ENCODE results near the gene GABRR3. TPM values are rescaled to one million over a fixed set of nuclear protein-coding genes. Genes with fewer than 3 reads are reported as not detected.
A peak's percentile ranks its signal among the peaks of the same experiment; 100 is the strongest.

Gene GABRR3
- total RNA-seq, 8 experiments from 2014 or later = 0.09 to 1.1 (median 0.31) TPM; not detected in 2

- in situ Hi-C loops (cut with MboI; ENCODE audit: low pct_unique_long_range_greater_than_20kb in 2 of 9, low sequenced_read_pairs in 9 of 9, unreplicated experiment in 9 of 9) = no loop called here
Measured at GRCh38 chr3:97958396-97958795, 76.7 kb downstream of the GABRR3 start.

DNA sequence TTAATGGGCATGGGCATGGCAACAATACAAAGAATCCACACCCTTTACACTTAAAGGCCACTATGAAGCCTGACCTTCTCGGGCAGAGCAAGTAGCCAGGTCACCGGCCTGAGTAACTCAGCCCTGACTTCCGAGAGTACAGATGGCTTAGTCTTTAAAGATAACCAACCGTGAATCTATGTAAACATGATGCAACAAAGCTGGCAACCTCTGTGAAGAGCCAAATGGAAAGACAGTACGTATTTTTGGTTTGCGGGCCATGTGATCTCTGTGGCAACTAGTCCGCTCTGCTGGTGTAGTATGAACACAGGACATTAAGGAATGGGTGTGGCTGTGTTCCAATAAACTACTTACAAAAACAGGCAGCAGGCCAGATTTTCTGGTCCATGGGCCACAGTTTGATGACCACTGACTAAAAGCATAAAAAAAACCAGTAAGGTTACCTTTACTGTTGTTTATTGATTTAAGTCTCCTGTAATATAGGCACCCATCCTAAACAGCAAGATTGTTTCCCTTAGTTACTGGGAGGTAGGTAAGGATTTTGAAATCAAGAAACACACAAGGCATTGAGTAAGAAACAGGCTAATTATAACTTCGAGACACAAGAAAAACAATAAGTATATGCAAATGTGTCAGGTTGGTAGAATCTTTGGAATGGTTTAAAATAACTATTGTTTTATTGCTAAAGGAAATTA lies 77.4 kb downstream of the GABRR3 start:
- peak in 3 of 8 experiments; percentile 16 to 54 (median 48) for ATAC-seq (replicated peaks in 6 of 8)

More at GRCh38 chr3:97958396-97958795, 76.7 kb downstream of the GABRR3 start:
- no peak for ATAC-seq (replicated peaks in 6 of 8)
- Histone ChIP-seq H3K4me3 (no peak overlapping the region), H3K4me1 (replicated peaks in 1 of 2) (no peaks in the 10 kb centered on the region), H3K27ac (no peak overlapping the region)
- WGBS, 10 experiments = 67 to 100% (median 92%) methylated on average over 1 to 2 of the region's 2 CpGs; no CpG with 5 or more reads in 3 of the 10 experiments

DNA sequence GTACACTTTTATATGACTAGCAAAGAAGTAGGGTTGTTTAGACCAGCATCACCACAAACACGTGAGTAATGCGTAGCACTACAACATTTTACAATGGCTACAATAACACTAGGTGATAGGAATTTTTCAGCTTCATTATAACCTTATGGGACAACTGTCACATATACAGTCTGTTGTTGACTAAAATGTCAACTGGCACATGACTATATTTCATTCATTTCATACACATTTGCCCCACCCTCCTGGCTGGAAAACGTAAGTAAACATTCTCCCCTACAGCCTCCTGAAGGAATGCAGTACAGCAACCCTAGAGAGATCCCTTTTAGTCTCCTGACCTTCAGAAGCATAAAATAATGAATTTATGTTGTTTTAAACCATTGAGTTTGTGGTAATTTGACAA lies 79.1 kb downstream of the GABRR3 start:
- 80 to 100% (median 100%) methylated on average over 1 to 3 of the region's 3 CpGs; no CpG with 5 or more reads in 4 of the 10 experiments for WGBS, 10 experiments
- Histone ChIP-seq H3K27ac (no peak overlapping the region), H3K4me1 (replicated peaks in 1 of 2) (no peaks in the 10 kb centered on the region), H3K4me3 (no peak overlapping the region)
- no peak for ATAC-seq (replicated peaks in 6 of 8)
- in situ Hi-C loops (cut with MboI; ENCODE audit: low pct_unique_long_range_greater_than_20kb in 2 of 9, low sequenced_read_pairs in 9 of 9, unreplicated experiment in 9 of 9) = no loop called here

More for the DNA sequence above, 77.4 kb downstream of the GABRR3 start:
- no peaks in the 10 kb centered on the region for H3K4me1 ChIP-seq (replicated peaks in 1 of 2)
- in situ Hi-C loops (cut with MboI; ENCODE audit: low pct_unique_long_range_greater_than_20kb in 2 of 9, low sequenced_read_pairs in 9 of 9, unreplicated experiment in 9 of 9) = no loop called here
- H3K27ac ChIP-seq = no peak overlapping the region
- H3K4me3 ChIP-seq = no peak overlapping the region
- WGBS, 10 experiments = 67 to 100% (median 90%) methylated on average over 1 to 8 of the region's 8 CpGs

- 83 to 100% (median 95%) methylated on average over 1 to 7 of the region's 9 CpGs; no CpG with 5 or more reads in 3 of the 10 experiments for WGBS, 10 experiments
- Histone ChIP-seq H3K4me3 (no peak overlapping the region), H3K27ac (no peak overlapping the region), H3K4me1 (replicated peaks in 1 of 2) (no peaks in the 10 kb centered on the region)
- ATAC-seq (replicated peaks in 6 of 8) = peak in 4 of 8 experiments; percentile 20 to 81 (median 36)
- in situ Hi-C loops (cut with MboI; ENCODE audit: low pct_unique_long_range_greater_than_20kb in 2 of 9, low sequenced_read_pairs in 9 of 9, unreplicated experiment in 9 of 9) = no loop called here
Measured at GRCh38 chr3:97954228-97954827, 80.8 kb downstream of the GABRR3 start.

DNA sequence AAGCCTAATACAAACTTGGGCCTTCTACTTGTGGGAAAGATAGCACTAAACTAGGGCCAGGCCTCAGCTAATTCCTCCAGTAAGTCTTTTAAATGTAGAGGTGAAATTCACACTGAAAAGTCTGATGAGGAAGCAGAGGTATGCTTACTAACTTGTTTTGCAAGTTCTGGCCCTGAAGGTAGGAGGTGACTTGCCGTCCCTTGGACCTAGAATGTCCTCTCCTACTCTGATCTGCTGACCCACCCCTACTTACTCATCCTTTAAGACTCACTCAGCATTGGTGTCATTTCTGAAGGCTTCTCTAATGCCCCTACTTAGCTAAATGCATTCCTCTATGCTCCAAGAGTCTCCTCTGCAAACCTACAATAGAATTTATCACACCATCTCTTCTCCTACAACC lies 82.2 kb downstream of the GABRR3 start:
- in situ Hi-C loops (cut with MboI; ENCODE audit: low pct_unique_long_range_greater_than_20kb in 2 of 9, low sequenced_read_pairs in 9 of 9, unreplicated experiment in 9 of 9) = no loop called here
- 43 to 100% (median 86%) methylated on average over 1 of the region's 1 CpG; no CpG with 5 or more reads in 3 of the 10 experiments for WGBS, 10 experiments
- Histone ChIP-seq H3K4me3 (no peak overlapping the region), H3K4me1 (replicated peaks in 1 of 2) (no peaks in the 10 kb centered on the region), H3K27ac (no peak overlapping the region)
- peak in 1 of 8 experiments; percentile 27 for ATAC-seq (replicated peaks in 6 of 8)

GRCh38 chr3:97952280-97952679 lies 82.8 kb downstream of the GABRR3 start:
- 72 to 100% (median 87%) methylated on average over 1 to 3 of the region's 3 CpGs; no CpG with 5 or more reads in 1 of the 10 experiments for WGBS, 10 experiments
- Histone ChIP-seq H3K4me1 (replicated peaks in 1 of 2) (no peaks in the 10 kb centered on the region), H3K27ac (no peak overlapping the region), H3K4me3 (no peak overlapping the region)
- in situ Hi-C loops (cut with MboI; ENCODE audit: low pct_unique_long_range_greater_than_20kb in 2 of 9, low sequenced_read_pairs in 9 of 9, unreplicated experiment in 9 of 9) = no loop called here
- peak in 1 of 8 experiments; percentile 44 for ATAC-seq (replicated peaks in 6 of 8)

DNA sequence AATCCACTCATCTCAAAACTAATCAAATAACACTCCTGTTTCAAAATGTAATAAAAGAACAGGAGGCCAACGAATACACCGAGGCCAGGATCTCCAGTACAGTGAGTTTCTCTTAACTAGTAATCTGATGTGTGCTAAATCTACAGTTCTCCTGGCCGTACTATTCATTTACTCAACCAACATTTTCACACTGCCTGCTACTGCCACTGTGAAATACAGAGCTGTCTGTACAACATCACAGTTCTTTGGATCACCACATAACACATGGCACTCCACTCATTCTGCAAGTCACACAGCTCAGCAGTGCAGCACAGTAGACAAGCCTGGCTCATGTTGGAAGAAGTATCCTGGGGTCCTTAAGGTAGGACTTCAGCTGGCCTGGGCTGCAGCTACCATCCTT lies 84.8 kb downstream of the GABRR3 start:
- Histone ChIP-seq H3K27ac (no peak overlapping the region), H3K4me1 (replicated peaks in 1 of 2) (no peaks in the 10 kb centered on the region), H3K4me3 (no peak overlapping the region)
- ATAC-seq (replicated peaks in 6 of 8) = no peak
- WGBS, 10 experiments = 85 to 100% (median 92%) methylated on average over 2 to 3 of the region's 3 CpGs; no CpG with 5 or more reads in 5 of the 10 experiments
- in situ Hi-C loops (cut with MboI; ENCODE audit: low pct_unique_long_range_greater_than_20kb in 2 of 9, low sequenced_read_pairs in 9 of 9, unreplicated experiment in 9 of 9) = no loop called here

DNA sequence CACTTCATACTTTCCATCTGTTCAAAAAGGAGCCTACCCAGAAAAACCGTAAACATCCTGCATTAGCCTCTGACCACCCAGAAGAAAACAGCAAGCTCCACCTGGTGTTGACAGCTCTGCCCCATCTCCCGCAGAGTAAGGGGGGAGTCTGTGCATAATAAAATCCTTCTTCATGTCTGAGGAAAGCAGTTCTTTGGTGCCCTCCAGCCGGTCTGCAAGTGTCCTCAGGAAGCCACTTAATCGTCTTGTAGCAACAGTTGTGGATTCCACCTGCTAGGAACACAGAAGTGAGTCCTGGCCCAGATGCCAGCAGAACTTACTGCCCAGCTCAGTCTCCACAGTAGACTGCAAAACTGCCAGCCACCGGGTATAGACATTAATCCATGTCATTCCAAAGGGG lies 85.4 kb downstream of the GABRR3 start:
- in situ Hi-C loops (cut with MboI; ENCODE audit: low pct_unique_long_range_greater_than_20kb in 2 of 9, low sequenced_read_pairs in 9 of 9, unreplicated experiment in 9 of 9) = no loop called here
- 20 to 100% (median 74%) methylated on average over 1 to 5 of the region's 5 CpGs; no CpG with 5 or more reads in 2 of the 10 experiments for WGBS, 10 experiments

DNA sequence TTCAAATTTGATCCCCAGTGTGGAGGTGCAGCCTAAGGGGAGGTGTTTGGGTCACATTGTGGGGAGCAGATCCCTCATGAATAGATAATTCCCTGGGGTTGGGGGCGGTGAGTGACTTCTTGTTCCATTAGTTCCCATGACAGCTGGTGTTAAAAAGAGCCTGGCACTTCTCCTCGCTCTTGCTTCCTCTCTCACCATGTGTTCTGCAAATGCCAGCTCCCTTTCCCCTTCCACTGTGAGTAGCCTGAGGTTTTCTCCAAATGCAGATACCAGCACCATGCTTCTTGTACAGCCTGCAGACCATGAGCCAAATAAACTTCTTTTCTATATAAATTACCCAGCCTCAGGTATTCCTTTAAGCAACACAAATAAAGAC lies 86.0 kb downstream of the GABRR3 start:
- in situ Hi-C loops (cut with MboI; ENCODE audit: low pct_unique_long_range_greater_than_20kb in 2 of 9, low sequenced_read_pairs in 9 of 9, unreplicated experiment in 9 of 9) = no loop called here
- Histone ChIP-seq H3K4me1 (replicated peaks in 1 of 2) (no peaks in the 10 kb centered on the region), H3K27ac (no peak overlapping the region), H3K4me3 (no peak overlapping the region)
- 45 to 100% (median 89%) methylated on average over 1 to 2 of the region's 2 CpGs; no CpG with 5 or more reads in 5 of the 10 experiments for WGBS, 10 experiments
- ATAC-seq (replicated peaks in 6 of 8) = no peak

More for the DNA sequence above, 85.4 kb downstream of the GABRR3 start:
- Histone ChIP-seq H3K4me3 (no peak overlapping the region), H3K27ac (no peak overlapping the region), H3K4me1 (replicated peaks in 1 of 2) (no peaks in the 10 kb centered on the region)
- no peak for ATAC-seq (replicated peaks in 6 of 8)

- H3K27ac ChIP-seq = no peak overlapping the region
- no peaks in the 10 kb centered on the region for H3K4me1 ChIP-seq (replicated peaks in 1 of 2)
- no peak overlapping the region for H3K4me3 ChIP-seq
- 50 to 100% (median 96%) methylated on average over 1 to 4 of the region's 5 CpGs; no CpG with 5 or more reads in 2 of the 10 experiments for WGBS, 10 experiments
- in situ Hi-C loops (cut with MboI; ENCODE audit: low pct_unique_long_range_greater_than_20kb in 2 of 9, low sequenced_read_pairs in 9 of 9, unreplicated experiment in 9 of 9) = no loop called here
- no peak for ATAC-seq (replicated peaks in 6 of 8)
Measured at GRCh38 chr3:97948351-97949109, 86.6 kb downstream of the GABRR3 start.

DNA sequence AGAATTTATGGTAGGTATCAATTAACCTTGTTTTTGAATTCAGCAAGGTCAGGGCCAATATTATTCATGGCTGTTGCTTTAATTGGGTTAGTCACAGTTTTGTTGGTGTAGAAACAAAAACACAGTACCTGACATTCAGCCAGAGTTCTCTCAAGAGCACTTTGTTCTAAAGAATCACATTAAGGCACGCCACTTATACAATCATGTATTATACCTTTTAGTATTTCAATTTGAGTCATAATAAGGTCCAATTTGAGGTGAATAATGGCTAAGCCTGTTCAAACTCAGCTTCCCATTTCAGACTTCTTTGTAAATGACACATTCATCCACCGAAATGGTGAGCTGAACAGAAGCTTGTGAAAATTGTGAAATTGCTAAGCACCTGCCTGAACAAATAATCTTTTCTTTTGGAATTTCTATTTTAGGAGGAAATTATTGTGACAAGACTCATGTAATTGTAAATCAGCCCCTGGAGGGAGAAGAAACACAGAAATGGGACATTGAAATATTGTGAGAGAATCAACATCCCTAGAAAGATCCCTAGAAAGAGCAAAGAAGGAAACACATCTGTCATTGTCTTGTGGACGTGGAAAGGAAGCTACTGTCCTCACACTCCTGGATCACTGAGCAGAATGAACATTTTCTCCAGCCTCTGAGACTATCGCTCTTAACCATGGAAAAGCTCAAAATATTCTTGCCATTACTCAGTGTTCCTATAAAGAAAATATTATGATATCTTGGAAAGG lies 92.1 kb downstream of the GABRR3 start:
- no peak for ATAC-seq (replicated peaks in 6 of 8)
- no peak overlapping the region for H3K4me3 ChIP-seq
- 69 to 100% (median 80%) methylated on average over 1 to 4 of the region's 4 CpGs; no CpG with 5 or more reads in 1 of the 10 experiments for WGBS, 10 experiments
- H3K4me1 ChIP-seq (replicated peaks in 1 of 2) = no peaks in the 10 kb centered on the region
- in situ Hi-C loops (cut with MboI; ENCODE audit: low pct_unique_long_range_greater_than_20kb in 2 of 9, low sequenced_read_pairs in 9 of 9, unreplicated experiment in 9 of 9) = no loop called here
- H3K27ac ChIP-seq = no peak overlapping the region

- no peak overlapping the region for H3K4me3 ChIP-seq
- H3K27ac ChIP-seq = no peak overlapping the region
- WGBS, 10 experiments = 29 to 88% (median 70%) methylated on average over 1 of the region's 1 CpG; no CpG with 5 or more reads in 4 of the 10 experiments
- ATAC-seq (replicated peaks in 6 of 8) = no peak
- in situ Hi-C loops (cut with MboI; ENCODE audit: low pct_unique_long_range_greater_than_20kb in 2 of 9, low sequenced_read_pairs in 9 of 9, unreplicated experiment in 9 of 9) = no loop called here
- H3K4me1 ChIP-seq (replicated peaks in 1 of 2) = no peaks in the 10 kb centered on the region
Measured at GRCh38 chr3:97940034-97940433, 95.1 kb downstream of the GABRR3 start.

Data from motor neuron (in vitro differentiated cells).